Heart left ventricle (tissue), 16 donors: ENCODE data around the gene MYO1B. TPM values are rescaled to one million over a fixed set of nuclear protein-coding genes. Genes with fewer than 3 reads are reported as not detected.

ENCODE experiments used
- ATAC-seq, 4 donors: fragments of 200-7000 bp; cut with Tn5 transposase; one replicate each; pipeline ENCODE4 v1.9.1; 2020 to 2022; ENCODE audit warnings: moderate library complexity in 4 of 4, mild to moderate bottlenecking in 3 of 4, moderate number of reproducible peaks in 1 of 4
- DNase-seq, 5 donors: peaks; one replicate each; pipeline ENCODE4 v3.0.0-alpha.2; 2020
- H3K27ac ChIP-seq, 12 donors: fragments of 200-600 bp; sonication (generic) in 4 of 12; one replicate each; pipeline versions ENCODE4 v1.5.0 to v1.8.0; 2016 to 2022; ENCODE audit warnings: mild to moderate bottlenecking in 2 of 12
- H3K27me3 ChIP-seq, 9 donors: fragments of 200-600 bp; sonication (generic) in 2 of 9; one replicate each; pipeline versions ENCODE4 v1.5.1 to v1.8.0; 2016 to 2022; ENCODE audit warnings: mild to moderate bottlenecking in 3 of 9
- H3K36me3 ChIP-seq, 9 donors: fragments of 200-600 bp; sonication (generic) in 2 of 9; one replicate each; pipeline versions ENCODE4 v1.5.0 to v1.8.0; 2018 to 2022; ENCODE audit warnings: mild to moderate bottlenecking in 2 of 9
- H3K4me1 ChIP-seq, 12 donors: fragments of 200-600 bp; sonication (generic) in 4 of 12; one replicate each; pipeline versions ENCODE4 v1.5.0 to v1.8.0; 2016 to 2022; ENCODE audit warnings: mild to moderate bottlenecking in 3 of 12
- H3K4me3 ChIP-seq, 12 donors: fragments of 200-600 bp; sonication (generic) in 4 of 12; one replicate each; pipeline versions ENCODE4 v1.5.0 to v1.8.0; 2017 to 2022; ENCODE audit warnings: mild to moderate bottlenecking in 9 of 12, moderate library complexity in 4 of 12
- H3K9me3 ChIP-seq, 12 donors: fragments of 200-600 bp; sonication (generic) in 4 of 12; one replicate each; pipeline versions ENCODE4 v1.5.0 to v1.8.0; 2016 to 2022; ENCODE audit warnings: mild to moderate bottlenecking in 1 of 12
- CTCF ChIP-seq, 12 donors: fragments of 200-600 bp; sonication (generic) in 4 of 12; IDR thresholded peaks; one replicate each; pipeline versions ENCODE4 v1.5.0 to v1.8.0; 2018 to 2022; ENCODE audit warnings: antibody characterized with exemption in 12 of 12, mild to moderate bottlenecking in 5 of 12
- POLR2A ChIP-seq, 2 donors: fragments of 450-650 bp; IDR thresholded peaks; one replicate each; pipeline ENCODE4 v1.6.1; 2017; ENCODE audit warnings: antibody characterized with exemption in 2 of 2, mild to moderate bottlenecking in 2 of 2, moderate library complexity in 2 of 2
- WGBS, 4 donors: extraction: QIAGEN DNeasy Blood & Tissue Kit in 2 of 4; methylation state at CpG; one replicate each; pipeline versions ENCODE4 v1.1.5 to v1.1.7; 2013 to 2018; 5-methylcytosine and 5-hydroxymethylcytosine counted together
- intact Hi-C, 10 donors: fragments of 100-400 bp; cut with DNase I; formaldehyde crosslinking; loops; one replicate each; pipeline versions ENCODE4 v1.11.1 to v1.14.2; 2022
- polyA plus RNA-seq, 2 donors: library from polyadenylated mRNA; stranded (reverse); fragments of 200-250 nt; gene quantifications; one replicate each; pipeline ENCODE4 v1.2.3, GENCODE V29; 2013
- total RNA-seq, 9 donors: library from RNA; depleted of rRNA in 2 of 9; stranded (reverse); fragments of >200 nt in 2 of 9; fragmentation: NEBNext Ultra II Directional in 3 of 9; extraction: Animal tissue kit (Norgen Biotek cat#: 25700) in 3 of 9; gene quantifications; one replicate each; pipeline versions ENCODE4 v1.1.0 to v1.2.4, GENCODE V29; 2016 to 2023
- donor health status: ischemic (EF 13 %, LVEDD 7.1; RV severe dilation, severe dysfunction).
- donor health status: healthy with polysubstance abuse.
- donor health status: DM: no; HTN: yes; CAD: no.
- donor health status: DM: no; HTN: no; CAD: no.
- donor health status: ischemic (EF 25% LVEDD 6.9; RV normal size, moderate dysfunction).
- donor health status: ischemic (EF 25% LVEDD 5.7; RV mildly dilated, moderate dysfunction).
- donor health status: healthy.
- donor health status: DM: yes; HTN: yes; CAD: no.
- donor health status: ischemic (EF 35%, LVEDD 5.7; RV mildly dilated, moderate dysfunction).
- donor health status: nonischemic (EF 11% LVEDD 7.7; RV severe dilation, severe dysfunction).
- donor health status: DM: yes; HTN: yes; CAD: no.
- donor health status: PGD.
- donor health status: ischemic (EF 29% LVEDD 5.4; RV normal size, mild dysfunction).
- donor health status: nonischemic (EF 23%, LVEDD 6.1; RV moderate dilation, normal function).

The MYO1B gene
- total and polyA plus RNA-seq, 11 donors = 7.8 to 47.3 (median 15.8) TPM

- H3K36me3 ChIP-seq = no peaks in the 10 kb centered on the region
- H3K27ac ChIP-seq = peak overlapping the region; percentile 42 to 91 (median 82)
- TF ChIP-seq CTCF (IDR thresholded peaks at IDR 0.05) = no peak
- TF ChIP-seq POLR2A (IDR thresholded peaks at IDR 0.05) = no peak
- peaks cover 0 to 15% (median 0%) of the 10 kb centered on the region in 9 donors for H3K27me3 ChIP-seq
- H3K9me3 ChIP-seq = peaks cover 0 to 8% (median 0%) of the 10 kb centered on the region in 12 donors
- peak; percentile 34 to 70 (median 50) for ATAC-seq
- peak overlapping the region in 10 of 12 donors; percentile 0 to 87 (median 76) for H3K4me3 ChIP-seq
- WGBS, 4 donors = 21 to 31% (median 25%) methylated on average over 5 of the region's 5 CpGs
- peaks cover 0 to 58% (median 22%) of the 10 kb centered on the region in 12 donors for H3K4me1 ChIP-seq
- intact Hi-C loops = loop anchor here in 8 of 10 donors (5.0 to 10.0 kb wide), 7 partner anchors 57 to 255 kb away; no protein-coding TSS in a partner anchor
- DNase-seq = peak in 2 of 5 donors; percentile 32 to 40
Measured at GRCh38 chr2:191247381-191248057, 2.3 kb downstream of the MYO1B start.

GRCh38 chr2:191249156-191249813 lies 4.1 kb downstream of the MYO1B start:
- H3K4me1 ChIP-seq = peaks cover 0 to 64% (median 23%) of the 10 kb centered on the region in 12 donors

GRCh38 chr2:191250400-191250799 lies 5.2 kb downstream of the MYO1B start:
- no peak for DNase-seq
- 95 to 100% (median 98%) methylated on average over 1 of the region's 1 CpG for WGBS, 4 donors
- TF ChIP-seq CTCF (IDR thresholded peaks at IDR 0.05) (no peak), POLR2A (IDR thresholded peaks at IDR 0.05) (no peak)
- H3K4me3 ChIP-seq = no peak overlapping the region
- peaks cover 0 to 71% (median 22%) of the 10 kb centered on the region in 12 donors for H3K4me1 ChIP-seq
- intact Hi-C loops = no loop called here
- no peak overlapping the region for H3K27ac ChIP-seq
- H3K27me3 ChIP-seq = peaks cover 0 to 10% (median 0%) of the 10 kb centered on the region in 9 donors
- H3K36me3 ChIP-seq = no peaks in the 10 kb centered on the region
- no peak for ATAC-seq
- H3K9me3 ChIP-seq = no peaks in the 10 kb centered on the region

More at GRCh38 chr2:191249156-191249813, 4.1 kb downstream of the MYO1B start:
- TF ChIP-seq POLR2A (IDR thresholded peaks at IDR 0.05) = no peak
- TF ChIP-seq CTCF (IDR thresholded peaks at IDR 0.05) = no peak
- no peaks in the 10 kb centered on the region for H3K9me3 ChIP-seq
- peak overlapping the region in 3 of 12 donors; percentile 27 to 91 (median 32) for H3K27ac ChIP-seq
- no peak for ATAC-seq
- no peak overlapping the region for H3K4me3 ChIP-seq
- DNase-seq = no peak
- H3K36me3 ChIP-seq = no peaks in the 10 kb centered on the region
- intact Hi-C loops = loop anchor here in 8 of 10 donors (5.0 to 10.0 kb wide), 7 partner anchors 56 to 253 kb away; no protein-coding TSS in a partner anchor
- WGBS, 4 donors = 49 to 59% (median 52%) methylated on average over 2 of the region's 2 CpGs
- H3K27me3 ChIP-seq = peaks cover 0 to 15% (median 0%) of the 10 kb centered on the region in 9 donors

- DNase-seq = no peak
- H3K4me1 ChIP-seq = peaks cover 0 to 77% (median 25%) of the 10 kb centered on the region in 12 donors
- WGBS, 4 donors = 77 to 86% (median 79%) methylated on average over 5 of the region's 5 CpGs
- H3K4me3 ChIP-seq = no peak overlapping the region
- intact Hi-C loops = no loop called here
- H3K36me3 ChIP-seq = no peaks in the 10 kb centered on the region
- peak overlapping the region in 1 of 12 donors; percentile 8 for H3K27ac ChIP-seq
- no peak for TF ChIP-seq POLR2A (IDR thresholded peaks at IDR 0.05)
- TF ChIP-seq CTCF (IDR thresholded peaks at IDR 0.05) = no peak
- H3K27me3 ChIP-seq = peaks cover 0 to 4% (median 0%) of the 10 kb centered on the region in 9 donors
- ATAC-seq = no peak
- no peaks in the 10 kb centered on the region for H3K9me3 ChIP-seq
Measured at GRCh38 chr2:191250986-191251385, 5.8 kb downstream of the MYO1B start.
